G401.6 (cell line): ENCODE measurements around the gene M1AP.

Experiments
- FAIRE-seq: peaks from 2 replicates; lab custom pipeline; 2012; peaks lifted over from hg19 to GRCh38; lab: Jason Lieb, UNC

Gene M1AP

GRCh38 chr2:74648009-74648443 is at the start of gene M1AP:
TSS of gene M1AP (minus strand) at chr2:74648330. CDS start at chr2:74640275, 8,055 bp downstream.
- FAIRE-seq, result no peak

- no peak for FAIRE-seq
Measured at GRCh38 chr2:74696829-74697228, 48.7 kb upstream of the M1AP start.

GRCh38 chr2:74695663-74696062 is 47.5 kb upstream of the M1AP start:
- FAIRE-seq, result no peak

- no peak for FAIRE-seq
Measured at GRCh38 chr2:74694281-74694680, 46.2 kb upstream of the M1AP start.

GRCh38 chr2:74693668-74694067 is 45.5 kb upstream of the M1AP start:
- FAIRE-seq, result no peak

- no peak for FAIRE-seq
Measured at GRCh38 chr2:74693213-74693612, 45.1 kb upstream of the M1AP start.

- no peak for FAIRE-seq
Measured at GRCh38 chr2:74691929-74692328, 43.8 kb upstream of the M1AP start.

GRCh38 chr2:74690571-74690970 is 42.4 kb upstream of the M1AP start:
- FAIRE-seq, result peak; percentile 95

GRCh38 chr2:74689671-74690070 is 41.5 kb upstream of the M1AP start:
- FAIRE-seq, result no peak

GRCh38 chr2:74688881-74689280 is 40.8 kb upstream of the M1AP start:
- FAIRE-seq, result no peak

GRCh38 chr2:74685408-74685807 is 37.3 kb upstream of the M1AP start:
- FAIRE-seq, result no peak

- FAIRE-seq, result no peak
Measured at GRCh38 chr2:74682501-74682900, 34.4 kb upstream of the M1AP start.

- FAIRE-seq, result no peak
Measured at GRCh38 chr2:74679615-74680014, 31.5 kb upstream of the M1AP start.

GRCh38 chr2:74676331-74676730 is 28.2 kb upstream of the M1AP start:
- no peak for FAIRE-seq

GRCh38 chr2:74675090-74675489 is 27.0 kb upstream of the M1AP start:
- FAIRE-seq, result no peak

- no peak for FAIRE-seq
Measured at GRCh38 chr2:74673826-74674528, 25.8 kb upstream of the M1AP start.

GRCh38 chr2:74671479-74671878 is 23.3 kb upstream of the M1AP start:
- FAIRE-seq, result no peak

GRCh38 chr2:74670263-74670662 is 22.1 kb upstream of the M1AP start:
- no peak for FAIRE-seq

- no peak for FAIRE-seq
Measured at GRCh38 chr2:74668087-74668486, 20.0 kb upstream of the M1AP start.

- FAIRE-seq, result no peak
Measured at GRCh38 chr2:74659462-74659861, 11.3 kb upstream of the M1AP start.

- FAIRE-seq, result no peak
Measured at GRCh38 chr2:74658516-74658915, 10.4 kb upstream of the M1AP start.

- no peak for FAIRE-seq
Measured at GRCh38 chr2:74655579-74655978, 7.4 kb upstream of the M1AP start.

GRCh38 chr2:74653985-74654882 is 6.1 kb upstream of the M1AP start, which contains the start of gene SEMA4F:
TSS of gene SEMA4F (plus strand) at chr2:74654247. CDS start at chr2:74654377, 130 bp downstream.
- peak; percentile 95 for FAIRE-seq
